Fibroblast of lung (primary cell): Measurements from ENCODE around the gene ASCC3. TPM values are rescaled to one million over a fixed set of nuclear protein-coding genes. Genes with fewer than 3 reads are reported as not detected.

ENCODE experiments used
- DNase-seq, 2 donors: peaks; one replicate each; pipeline versions ENCODE4 v3.0.0 to v3.0.0-alpha.2; 2010; ENCODE audit warnings: low read depth in 2 of 2
- H2AFZ ChIP-seq: 2 replicates; pipeline ENCODE4 v1.5.1; 2012; ENCODE audit warnings: low read length, control low read depth, inconsistent platforms
- H3K27ac ChIP-seq: 2 replicates; pipeline ENCODE4 v1.5.1; 2011; ENCODE audit warnings: low read length, control low read depth; ENCODE audit not compliant: insufficient read depth
- H3K27me3 ChIP-seq: 2 replicates; pipeline ENCODE4 v1.5.1; 2011; ENCODE audit warnings: mild to moderate bottlenecking, low read length; ENCODE audit not compliant: control insufficient read depth, insufficient read depth
- H3K36me3 ChIP-seq: 2 replicates; pipeline ENCODE4 v1.5.1; 2011; ENCODE audit warnings: low read length; ENCODE audit not compliant: control insufficient read depth, insufficient read depth
- H3K4me1 ChIP-seq: 2 replicates; pipeline ENCODE4 v1.5.1; 2011; ENCODE audit warnings: low read length; ENCODE audit not compliant: control insufficient read depth, insufficient read depth; ENCODE audit errors: extremely low read depth
- H3K4me2 ChIP-seq: 2 replicates; pipeline ENCODE4 v1.5.1; 2011; ENCODE audit warnings: low read length, control low read depth; ENCODE audit not compliant: insufficient read depth; ENCODE audit errors: extremely low read depth
- H3K4me3 ChIP-seq, 4 experiments: fragments of 200-600 bp in 1 of 4; sonication (generic) in 1 of 4; replicated peaks in 1 of 4; 2 replicates each; pipeline ENCODE4 v1.5.1; 2011 to 2016; ENCODE audit warnings: low read length in 4 of 4, low read depth in 3 of 4, mild to moderate bottlenecking in 3 of 4, control low read depth in 2 of 4, inconsistent platforms in 1 of 4, mixed read lengths in 1 of 4; ENCODE audit not compliant: insufficient read depth in 1 of 4; ENCODE audit errors: control extremely low read depth in 1 of 4
- H3K79me2 ChIP-seq: 2 replicates; pipeline ENCODE4 v1.5.1; 2012; ENCODE audit warnings: mild to moderate bottlenecking, low read length, inconsistent platforms; ENCODE audit not compliant: control insufficient read depth, insufficient read depth
- H3K9ac ChIP-seq: 2 replicates; pipeline ENCODE4 v1.5.1; 2011; ENCODE audit warnings: mild to moderate bottlenecking, low read length, control low read depth; ENCODE audit not compliant: insufficient read depth
- H3K9me3 ChIP-seq: 2 replicates; pipeline ENCODE4 v1.5.1; 2012; ENCODE audit warnings: low read depth, low read length; ENCODE audit not compliant: control insufficient read depth, insufficient read depth
- H4K20me1 ChIP-seq: 2 replicates; pipeline ENCODE4 v1.5.1; 2011; ENCODE audit warnings: low read length; ENCODE audit not compliant: control insufficient read depth, insufficient read depth; ENCODE audit errors: extremely low read depth
- EZH2 ChIP-seq: IDR thresholded peaks from 2 replicates; pipeline ENCODE4 v1.5.1; 2012; ENCODE audit warnings: low read length, control low read depth, mild to moderate bottlenecking; ENCODE audit errors: missing control alignments
- polyA plus RNA-seq, 2 donors: library from polyadenylated mRNA; depleted of rRNA in 1 of 2; stranded (reverse) in 1 of 2; unstranded in 1 of 2; fragments of >200 nt; gene quantifications; 2 replicates each; pipeline ENCODE4 v1.2.1, GENCODE V29; 2011 to 2012; ENCODE audit warnings: missing spikeins in 1 of 2
- total RNA-seq: library from RNA; depleted of rRNA; stranded (reverse); fragments of >200 nt; gene quantifications from 2 replicates; pipeline ENCODE4 v1.2.1, GENCODE V29; 2014
- TF ChIP-seq, protein P1 (sequence below), 2 donors: IDR thresholded peaks in 1 of 2; conservative IDR thresholded peaks in 1 of 2; 1 replicate in 1 of 2; 2 replicates in 1 of 2; pipeline ENCODE4 v1.5.1; 2011 to 2012; ENCODE audit warnings: low read length in 2 of 2, control low read depth in 1 of 2, inconsistent platforms in 1 of 2, low read depth in 1 of 2, mild to moderate bottlenecking in 1 of 2

ASCC3 gene
- total and polyA plus RNA-seq, 2 donors (not counting 1 experiment from before 2014, with no cell fraction given): 36.2 to 75.3 TPM

GRCh38 chr6:100622907-100623692, 258.0 kb downstream of the ASCC3 start:
- no peak overlapping the region for H3K4me2 ChIP-seq
- no peak overlapping the region for H3K9ac ChIP-seq
- peak; percentile 29 to 66 for DNase-seq
- no peaks in the 10 kb centered on the region for H4K20me1 ChIP-seq
- H3K27ac ChIP-seq: no peak overlapping the region
- H3K36me3 ChIP-seq: peaks cover 4% of the 10 kb centered on the region
- peaks cover 2% of the 10 kb centered on the region for H3K4me1 ChIP-seq
- no peaks in the 10 kb centered on the region for H3K9me3 ChIP-seq
- TF ChIP-seq, protein P1, sequence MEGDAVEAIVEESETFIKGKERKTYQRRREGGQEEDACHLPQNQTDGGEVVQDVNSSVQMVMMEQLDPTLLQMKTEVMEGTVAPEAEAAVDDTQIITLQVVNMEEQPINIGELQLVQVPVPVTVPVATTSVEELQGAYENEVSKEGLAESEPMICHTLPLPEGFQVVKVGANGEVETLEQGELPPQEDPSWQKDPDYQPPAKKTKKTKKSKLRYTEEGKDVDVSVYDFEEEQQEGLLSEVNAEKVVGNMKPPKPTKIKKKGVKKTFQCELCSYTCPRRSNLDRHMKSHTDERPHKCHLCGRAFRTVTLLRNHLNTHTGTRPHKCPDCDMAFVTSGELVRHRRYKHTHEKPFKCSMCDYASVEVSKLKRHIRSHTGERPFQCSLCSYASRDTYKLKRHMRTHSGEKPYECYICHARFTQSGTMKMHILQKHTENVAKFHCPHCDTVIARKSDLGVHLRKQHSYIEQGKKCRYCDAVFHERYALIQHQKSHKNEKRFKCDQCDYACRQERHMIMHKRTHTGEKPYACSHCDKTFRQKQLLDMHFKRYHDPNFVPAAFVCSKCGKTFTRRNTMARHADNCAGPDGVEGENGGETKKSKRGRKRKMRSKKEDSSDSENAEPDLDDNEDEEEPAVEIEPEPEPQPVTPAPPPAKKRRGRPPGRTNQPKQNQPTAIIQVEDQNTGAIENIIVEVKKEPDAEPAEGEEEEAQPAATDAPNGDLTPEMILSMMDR (conservative IDR thresholded peaks at IDR 0.05 in 1 of 2, IDR thresholded peaks at IDR 0.05 in 1 of 2; ENCODE audit: low read depth in 1 of 2, low read length in 2 of 2): no peak
- TF ChIP-seq EZH2: no peak
- H2AFZ ChIP-seq: no peak overlapping the region
- no peaks in the 10 kb centered on the region for H3K27me3 ChIP-seq
- H3K4me3 ChIP-seq: no peak overlapping the region
- H3K79me2 ChIP-seq: no peaks in the 10 kb centered on the region

- no peaks in the 10 kb centered on the region for H3K36me3 ChIP-seq
- H3K4me3 ChIP-seq: no peak overlapping the region
- DNase-seq: peak; percentile 60 to 91
- H3K27ac ChIP-seq: no peak overlapping the region
- H4K20me1 ChIP-seq: no peaks in the 10 kb centered on the region
- no peaks in the 10 kb centered on the region for H3K79me2 ChIP-seq
- TF ChIP-seq EZH2: no peak
- TF ChIP-seq, protein P1 (conservative IDR thresholded peaks at IDR 0.05 in 1 of 2, IDR thresholded peaks at IDR 0.05 in 1 of 2; ENCODE audit: low read depth in 1 of 2, low read length in 2 of 2): no peak
- no peaks in the 10 kb centered on the region for H3K9me3 ChIP-seq
- no peak overlapping the region for H3K9ac ChIP-seq
- H3K27me3 ChIP-seq: no peaks in the 10 kb centered on the region
- no peak overlapping the region for H2AFZ ChIP-seq
- peaks cover 2% of the 10 kb centered on the region for H3K4me1 ChIP-seq
- no peak overlapping the region for H3K4me2 ChIP-seq
These were observed 260.9 kb downstream of the ASCC3 start for GRCh38 chr6:100620085-100620840.

- Histone ChIP-seq H3K4me2 (no peak overlapping the region), H3K36me3 (no peaks in the 10 kb centered on the region), H3K9me3 (no peaks in the 10 kb centered on the region), H2AFZ (no peak overlapping the region), H3K27me3 (no peaks in the 10 kb centered on the region), H3K27ac (no peak overlapping the region), H3K9ac (no peak overlapping the region), H3K4me1 (no peaks in the 10 kb centered on the region), H3K79me2 (no peaks in the 10 kb centered on the region), H3K4me3 (no peak overlapping the region), H4K20me1 (no peaks in the 10 kb centered on the region)
- no peak for DNase-seq
- TF ChIP-seq, protein P1 (conservative IDR thresholded peaks at IDR 0.05 in 1 of 2, IDR thresholded peaks at IDR 0.05 in 1 of 2; ENCODE audit: low read depth in 1 of 2, low read length in 2 of 2): no peak
- no peak for TF ChIP-seq EZH2
These were observed 262.8 kb downstream of the ASCC3 start for GRCh38 chr6:100618351-100618671.
